Body of pancreas (tissue), 4 donors: ENCODE data around the gene RNF222.

Source experiments
- POLR2A ChIP-seq, 3 donors: fragments of 450-650 bp; IDR thresholded peaks; one replicate each; pipeline ENCODE4 v1.6.1; 2016; ENCODE audit warnings: antibody characterized with exemption in 3 of 3, mild to moderate bottlenecking in 2 of 3
- TF ChIP-seq, protein P1 (sequence below), 7 experiments: fragments of 450-650 bp in 4 of 7; fragments of 200-600 bp in 3 of 7; sonication (generic) in 3 of 7; IDR thresholded peaks; one replicate each; pipeline ENCODE4 v1.5.1; 2016 to 2019; ENCODE audit warnings: antibody characterized with exemption in 7 of 7

DNA sequence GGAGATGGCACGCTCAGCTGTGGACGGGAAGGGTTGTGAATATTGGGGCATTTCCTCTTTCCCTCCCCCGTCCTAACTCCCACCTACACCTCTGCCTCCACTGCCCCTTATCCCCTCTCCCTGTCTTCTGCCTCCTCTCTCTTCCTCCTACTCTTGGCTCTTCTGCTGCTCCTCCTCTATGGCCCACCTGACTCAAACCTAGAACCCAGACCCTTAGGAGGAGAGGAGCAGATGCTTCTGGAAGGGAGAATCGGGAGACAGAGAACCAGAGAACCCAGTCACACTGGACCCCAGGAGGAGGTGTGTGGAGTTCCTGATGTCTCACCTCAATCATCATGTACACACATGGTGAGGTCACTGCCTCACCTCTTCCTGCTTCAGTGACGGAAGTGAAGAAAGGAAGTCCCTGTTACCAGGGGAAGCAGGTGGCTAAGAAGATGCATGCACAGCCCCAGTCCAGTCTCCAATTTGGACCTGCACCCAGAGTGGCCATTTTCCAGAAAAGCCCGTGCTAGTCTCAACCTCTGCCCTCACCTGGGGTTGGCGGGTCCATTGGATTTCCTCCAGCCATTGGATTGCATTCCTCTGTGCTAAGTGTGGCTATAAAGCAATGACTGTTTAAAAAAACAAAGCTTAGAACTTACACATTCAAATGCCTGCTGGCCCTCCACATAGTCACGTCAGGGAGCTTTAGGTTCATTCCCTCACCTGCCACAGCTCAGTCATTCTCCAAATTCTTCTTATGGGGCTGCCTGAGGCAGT is 4.0 kb downstream of the RNF222 start:
- TF ChIP-seq, protein P1, sequence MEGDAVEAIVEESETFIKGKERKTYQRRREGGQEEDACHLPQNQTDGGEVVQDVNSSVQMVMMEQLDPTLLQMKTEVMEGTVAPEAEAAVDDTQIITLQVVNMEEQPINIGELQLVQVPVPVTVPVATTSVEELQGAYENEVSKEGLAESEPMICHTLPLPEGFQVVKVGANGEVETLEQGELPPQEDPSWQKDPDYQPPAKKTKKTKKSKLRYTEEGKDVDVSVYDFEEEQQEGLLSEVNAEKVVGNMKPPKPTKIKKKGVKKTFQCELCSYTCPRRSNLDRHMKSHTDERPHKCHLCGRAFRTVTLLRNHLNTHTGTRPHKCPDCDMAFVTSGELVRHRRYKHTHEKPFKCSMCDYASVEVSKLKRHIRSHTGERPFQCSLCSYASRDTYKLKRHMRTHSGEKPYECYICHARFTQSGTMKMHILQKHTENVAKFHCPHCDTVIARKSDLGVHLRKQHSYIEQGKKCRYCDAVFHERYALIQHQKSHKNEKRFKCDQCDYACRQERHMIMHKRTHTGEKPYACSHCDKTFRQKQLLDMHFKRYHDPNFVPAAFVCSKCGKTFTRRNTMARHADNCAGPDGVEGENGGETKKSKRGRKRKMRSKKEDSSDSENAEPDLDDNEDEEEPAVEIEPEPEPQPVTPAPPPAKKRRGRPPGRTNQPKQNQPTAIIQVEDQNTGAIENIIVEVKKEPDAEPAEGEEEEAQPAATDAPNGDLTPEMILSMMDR (IDR thresholded peaks at IDR 0.05): no peak
- no peak for TF ChIP-seq POLR2A (IDR thresholded peaks at IDR 0.05)
